K562 (cell line): ENCODE measurements around the gene SCN4B. TPM values are rescaled to one million over a fixed set of nuclear protein-coding genes. Genes with fewer than 3 reads are reported as not detected.

ENCODE experiments used
- ATAC-seq: fragments of 200-7000 bp; cut with Tn5 transposase; 3 replicates; pipeline ENCODE4 v1.9.1; 2020; ENCODE audit warnings: moderate library complexity
- BruUV-seq: library from RNA; stranded (reverse); fragments of 400-500 nt; replicated peaks from 2 replicates; lab custom pipeline; 2021; lab: Mats Ljungman, UMichigan
- CTCF ChIA-PET: fragments of 300-600 bp; formaldehyde crosslinking; extraction: SDS; loops from one replicate; lab custom pipeline; 2021; ENCODE audit warnings: low intra/inter-chr PET ratio; lab: Yijun Ruan, JAX
- POLR2A ChIA-PET: fragments of 300-600, 350-650 bp; sonication (Branson Sonifier 250); formaldehyde crosslinking; extraction: SDS; loops from one replicate; lab custom pipeline; 2021; ENCODE audit warnings: antibody characterized with exemption, inconsistent platforms; lab: Yijun Ruan, JAX
- DNase-seq, 4 experiments: peaks; one replicate each; pipeline versions ENCODE4 v3.0.0 to v3.0.0-alpha.2; 2011 to 2018; ENCODE audit warnings: low spot score in 3 of 4, mixed read lengths in 3 of 4; ENCODE audit errors: extremely low read depth in 1 of 4
- FAIRE-seq: peaks from 2 replicates; lab custom pipeline; 2011; peaks lifted over from hg19 to GRCh38; lab: Jason Lieb, UNC
- H2AFZ ChIP-seq: 2 replicates; pipeline ENCODE4 v1.6.0; 2011; ENCODE audit warnings: low read depth, low read length, control low read depth, inconsistent platforms
- H3K27ac ChIP-seq: fragments of 200-600 bp; 3 replicates; pipeline ENCODE4 v1.8.0; 2011; ENCODE audit warnings: low read depth, mild to moderate bottlenecking, control low read depth, inconsistent platforms, low read length, moderate library complexity, mixed read lengths; ENCODE audit errors: extremely low read depth
- H3K27me3 ChIP-seq, 2 experiments: fragments of 300-600 bp in 1 of 2; 2 replicates in 1 of 2; 3 replicates in 1 of 2; pipeline versions ENCODE4 v1.6.0 to v1.8.0; 2011; ENCODE audit warnings: inconsistent platforms in 2 of 2, low read length in 2 of 2, mild to moderate bottlenecking in 1 of 2, mixed read lengths in 1 of 2, moderate library complexity in 1 of 2; ENCODE audit not compliant: control insufficient read depth in 2 of 2, insufficient read depth in 2 of 2
- H3K36me3 ChIP-seq: fragments of 300-600 bp; 3 replicates; pipeline ENCODE4 v1.8.0; 2011; ENCODE audit warnings: mild to moderate bottlenecking, low read length, inconsistent platforms; ENCODE audit not compliant: control insufficient read depth, insufficient read depth
- H3K4me1 ChIP-seq, 2 experiments: fragments of 200-600 bp in 1 of 2; replicated peaks in 1 of 2; 2 replicates in 1 of 2; 3 replicates in 1 of 2; pipeline versions ENCODE4 v1.5.1 to v1.8.0; 2011; ENCODE audit warnings: inconsistent platforms in 2 of 2, low read length in 2 of 2, mild to moderate bottlenecking in 1 of 2, mixed read lengths in 1 of 2, moderate library complexity in 1 of 2; ENCODE audit not compliant: control insufficient read depth in 2 of 2, insufficient read depth in 2 of 2
- H3K4me2 ChIP-seq: 2 replicates; pipeline ENCODE4 v1.6.1; 2011; ENCODE audit warnings: low read length, control low read depth, inconsistent platforms, mixed read lengths; ENCODE audit not compliant: insufficient read depth
- H3K4me3 ChIP-seq: fragments of 200-600 bp; sonication (generic), shearing (Covaris generic); 2 replicates; pipeline ENCODE4 v1.5.1; 2016; ENCODE audit warnings: control low read depth, inconsistent platforms
- H3K79me2 ChIP-seq: fragments of 200-600 bp; 3 replicates; pipeline ENCODE4 v1.8.0; 2011; ENCODE audit warnings: low read length, inconsistent platforms; ENCODE audit not compliant: control insufficient read depth, insufficient read depth
- H3K9ac ChIP-seq, 2 experiments: 2 replicates each; pipeline versions ENCODE4 v1.6.0 to v1.6.1; 2011; ENCODE audit warnings: low read depth in 2 of 2, low read length in 2 of 2, control low read depth in 1 of 2, inconsistent platforms in 1 of 2, mild to moderate bottlenecking in 1 of 2, mixed read lengths in 1 of 2; ENCODE audit not compliant: insufficient read depth in 1 of 2
- H3K9me1 ChIP-seq: one replicate; pipeline ENCODE4 v1.6.0; 2011; ENCODE audit warnings: inconsistent platforms, mild to moderate bottlenecking, low read length, moderate library complexity; ENCODE audit not compliant: control insufficient read depth, insufficient read depth
- H3K9me3 ChIP-seq: replicated peaks from 2 replicates; pipeline ENCODE4 v1.5.1; 2011; ENCODE audit warnings: low read depth, low read length, inconsistent platforms; ENCODE audit not compliant: control insufficient read depth, insufficient read depth
- H4K20me1 ChIP-seq: replicated peaks from 2 replicates; pipeline ENCODE4 v1.6.1; 2011; ENCODE audit warnings: low read length, inconsistent platforms, mixed read lengths; ENCODE audit not compliant: control insufficient read depth, insufficient read depth
- HDAC6 ChIP-seq: IDR thresholded peaks from 2 replicates; pipeline ENCODE4 v1.6.1; 2012; ENCODE audit warnings: low read depth, mild to moderate bottlenecking, control low read depth, inconsistent platforms, low read length, moderate library complexity
- HNRNPLL ChIP-seq: fragments of 200-400 bp; formaldehyde crosslinking; IDR thresholded peaks from 2 replicates; pipeline ENCODE4 v1.6.1; 2017; ENCODE audit warnings: low read length, low read depth, mild to moderate bottlenecking; ENCODE audit not compliant: poor library complexity, severe bottlenecking
- MAFG ChIP-seq: fragments of 450-650 bp; conservative IDR thresholded peaks from 2 replicates; pipeline ENCODE4 v1.6.1; 2016; ENCODE audit warnings: missing genetic modification characterization, missing compliant biosample characterization
- NFRKB ChIP-seq: fragments of 450-650 bp; IDR thresholded peaks from 2 replicates; pipeline ENCODE4 v1.6.1; 2016; ENCODE audit warnings: low read depth
- POU5F1 ChIP-seq: fragments of 150-350 bp; IDR thresholded peaks from 2 replicates; pipeline ENCODE4 v1.6.1; 2014; ENCODE audit warnings: borderline replicate concordance, low read length, low read depth, mild to moderate bottlenecking; ENCODE audit not compliant: partially characterized antibody
- XRCC3 ChIP-seq: fragments of 450-650 bp; IDR thresholded peaks from 2 replicates; pipeline ENCODE4 v1.6.1; 2017; ENCODE audit warnings: mild to moderate bottlenecking, moderate library complexity
- ZNF197 ChIP-seq: fragments of 200-800 bp; sonication (Bioruptor generic); IDR thresholded peaks from 2 replicates; pipeline ENCODE4 v1.6.1; 2016; ENCODE audit warnings: low read depth, missing genetic modification characterization, missing compliant biosample characterization
- ZNF57 ChIP-seq: fragments of 450-650 bp; formaldehyde crosslinking; IDR thresholded peaks from 2 replicates; pipeline ENCODE4 v1.4.0; 2020; ENCODE audit warnings: mild to moderate bottlenecking, moderate library complexity
- WGBS: fragments of 100-300 bp; shearing (Covaris generic); methylation state at CpG from one replicate; pipeline ENCODE4 v1.1.6; 2016; ENCODE audit warnings: low coverage, mixed read lengths; ENCODE audit not compliant: insufficient coverage; ENCODE audit errors: missing lambda C conversion rate; 5-methylcytosine and 5-hydroxymethylcytosine counted together
- in situ Hi-C: fragments of 300-500 bp; cut with MboI; formaldehyde crosslinking; loops from 4 replicates; pipeline ENCODE4 v1.15.0; 2018; ENCODE audit warnings: inconsistent platforms, mixed read lengths
- intact Hi-C: fragments of 100-400 bp; cut with micrococcal nuclease; formaldehyde crosslinking; loops from 2 replicates; pipeline ENCODE4 v1.14.2; 2022
- polyA plus RNA-seq, 8 experiments: library from polyadenylated mRNA; depleted of rRNA in 4 of 8; stranded (reverse) in 5 of 8; unstranded in 3 of 8; fragments of >200 nt; fragmentation: Nextera tagmentation in 2 of 8; fragmentation: Illumina TruSeq in 1 of 8; extraction: Ambion mirVana in 2 of 8; extraction: Trizol in 1 of 8; gene quantifications; 2 replicates each; pipeline versions ENCODE4 v1.2.1 to v1.2.3, GENCODE V29; 2011 to 2014; ENCODE audit warnings: inconsistent platforms in 1 of 8, missing spikeins in 1 of 8
- total RNA-seq, 7 experiments: library from RNA; depleted of rRNA in 6 of 7; stranded (reverse); fragments of >200 nt in 6 of 7; fragmentation: Illumina TruSeq in 2 of 7; extraction: Trizol in 2 of 7; gene quantifications; 2 replicates each; pipeline versions ENCODE4 v1.2.1 to v1.2.3, GENCODE V29; 2011 to 2021; ENCODE audit warnings: low replicate concordance in 1 of 7
- TF ChIP-seq, protein P1 (sequence below): fragments of 450-650 bp; IDR thresholded peaks from 2 replicates; pipeline ENCODE4 v1.6.1; 2017; ENCODE audit warnings: antibody characterized with exemption, mild to moderate bottlenecking

SCN4B gene
- total and polyA plus RNA-seq, 9 of the 15 experiments (the other 6 are each of a cell fraction or from before 2014, with no cell fraction given) = 0.03 TPM; not detected in 8

- TF ChIP-seq, protein P1, sequence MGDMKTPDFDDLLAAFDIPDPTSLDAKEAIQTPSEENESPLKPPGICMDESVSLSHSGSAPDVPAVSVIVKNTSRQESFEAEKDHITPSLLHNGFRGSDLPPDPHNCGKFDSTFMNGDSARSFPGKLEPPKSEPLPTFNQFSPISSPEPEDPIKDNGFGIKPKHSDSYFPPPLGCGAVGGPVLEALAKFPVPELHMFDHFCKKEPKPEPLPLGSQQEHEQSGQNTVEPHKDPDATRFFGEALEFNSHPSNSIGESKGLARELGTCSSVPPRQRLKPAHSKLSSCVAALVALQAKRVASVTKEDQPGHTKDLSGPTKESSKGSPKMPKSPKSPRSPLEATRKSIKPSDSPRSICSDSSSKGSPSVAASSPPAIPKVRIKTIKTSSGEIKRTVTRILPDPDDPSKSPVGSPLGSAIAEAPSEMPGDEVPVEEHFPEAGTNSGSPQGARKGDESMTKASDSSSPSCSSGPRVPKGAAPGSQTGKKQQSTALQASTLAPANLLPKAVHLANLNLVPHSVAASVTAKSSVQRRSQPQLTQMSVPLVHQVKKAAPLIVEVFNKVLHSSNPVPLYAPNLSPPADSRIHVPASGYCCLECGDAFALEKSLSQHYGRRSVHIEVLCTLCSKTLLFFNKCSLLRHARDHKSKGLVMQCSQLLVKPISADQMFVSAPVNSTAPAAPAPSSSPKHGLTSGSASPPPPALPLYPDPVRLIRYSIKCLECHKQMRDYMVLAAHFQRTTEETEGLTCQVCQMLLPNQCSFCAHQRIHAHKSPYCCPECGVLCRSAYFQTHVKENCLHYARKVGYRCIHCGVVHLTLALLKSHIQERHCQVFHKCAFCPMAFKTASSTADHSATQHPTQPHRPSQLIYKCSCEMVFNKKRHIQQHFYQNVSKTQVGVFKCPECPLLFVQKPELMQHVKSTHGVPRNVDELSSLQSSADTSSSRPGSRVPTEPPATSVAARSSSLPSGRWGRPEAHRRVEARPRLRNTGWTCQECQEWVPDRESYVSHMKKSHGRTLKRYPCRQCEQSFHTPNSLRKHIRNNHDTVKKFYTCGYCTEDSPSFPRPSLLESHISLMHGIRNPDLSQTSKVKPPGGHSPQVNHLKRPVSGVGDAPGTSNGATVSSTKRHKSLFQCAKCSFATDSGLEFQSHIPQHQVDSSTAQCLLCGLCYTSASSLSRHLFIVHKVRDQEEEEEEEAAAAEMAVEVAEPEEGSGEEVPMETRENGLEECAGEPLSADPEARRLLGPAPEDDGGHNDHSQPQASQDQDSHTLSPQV = no peak
- TF ChIP-seq, all 486 proteins: peak for 0
These were observed 48.5 kb upstream of the SCN4B start (continued) for GRCh38 chr11:118200901-118201680.

GRCh38 chr11:118200497-118200896 is 47.9 kb upstream of the SCN4B start:
- DNase-seq (no peak), ATAC-seq (no peak), FAIRE-seq (no peak)
- Histone ChIP-seq H2AFZ (no peak overlapping the region), H3K4me1 (0 out of 5 replicates have a peak, but pooled peaks cover 0 to 3% of the 10 kb centered on the region in 2 experiments), H4K20me1 (no peaks in the 10 kb centered on the region), H3K9me3 (no peaks in the 10 kb centered on the region), H3K27me3 (peaks cover 0 to 26% of the 10 kb centered on the region in 2 experiments; a peak in 3 of 5 replicates), H3K27ac (no peak overlapping the region), H3K36me3 (no peaks in the 10 kb centered on the region), H3K79me2 (no peaks in the 10 kb centered on the region), H3K9ac (no peak overlapping the region), H3K4me2 (no peak overlapping the region), H3K9me1 (no peaks in the 10 kb centered on the region), H3K4me3 (no peak overlapping the region)
- POLR2A ChIA-PET = no interaction called here
- intact Hi-C loops (loop anchor here (5.0 kb wide), 1 partner anchor 57 kb away; no protein-coding TSS in a partner anchor), in situ Hi-C loops (no loop called here)
- CTCF ChIA-PET = no interaction called here
- no peak for TF ChIP-seq ZNF197
- TF ChIP-seq HDAC6 = no peak
- TF ChIP-seq MAFG = no peak
- TF ChIP-seq HNRNPLL = no peak
- no peak for TF ChIP-seq XRCC3
- no peak for TF ChIP-seq NFRKB
- TF ChIP-seq ZNF57 (CRISPR knock-in tag) = no peak
- no peak for TF ChIP-seq POU5F1
- BruUV-seq = no TSS peak
- 19% methylated on average over 5 of the region's 5 CpGs for WGBS
